ENCODE data around the gene TUBB4A. TPM values are rescaled to one million over a fixed set of nuclear protein-coding genes. Genes with fewer than 3 reads are reported as not detected.

The TUBB4A gene
- total RNA-seq, 1 experiment from 2014 or later = not detected

- Mint-ChIP-seq H3K27me3 (ENCODE audit: insufficient read depth, unreplicated experiment) (no peaks in the 10 kb centered on the region), H3K36me3 (ENCODE audit: insufficient read depth, unreplicated experiment) (peaks cover 32% of the 10 kb centered on the region), H3K27ac (ENCODE audit: low read depth, unreplicated experiment) (no peak overlapping the region), H3K4me3 (ENCODE audit: unreplicated experiment) (no peak overlapping the region), H3K4me1 (ENCODE audit: insufficient read depth, unreplicated experiment) (no peaks in the 10 kb centered on the region), H3K9me3 (ENCODE audit: unreplicated experiment) (no peaks in the 10 kb centered on the region)
- DNase-seq (ENCODE audit: unreplicated experiment) = no peak
- POLR2A ChIA-PET = no interaction called here
- BruUV-seq (replicated peaks) = no TSS peak
- CTCF ChIA-PET = no interaction called here
- no peak for TF ChIP-seq CTCF (IDR thresholded peaks at IDR 0.05; ENCODE audit: unreplicated experiment)
- intact Hi-C loops (cut with micrococcal nuclease) = no loop called here
Measured at GRCh38 chr19:6452223-6452614, 49.9 kb downstream of the TUBB4A start.

DNA sequence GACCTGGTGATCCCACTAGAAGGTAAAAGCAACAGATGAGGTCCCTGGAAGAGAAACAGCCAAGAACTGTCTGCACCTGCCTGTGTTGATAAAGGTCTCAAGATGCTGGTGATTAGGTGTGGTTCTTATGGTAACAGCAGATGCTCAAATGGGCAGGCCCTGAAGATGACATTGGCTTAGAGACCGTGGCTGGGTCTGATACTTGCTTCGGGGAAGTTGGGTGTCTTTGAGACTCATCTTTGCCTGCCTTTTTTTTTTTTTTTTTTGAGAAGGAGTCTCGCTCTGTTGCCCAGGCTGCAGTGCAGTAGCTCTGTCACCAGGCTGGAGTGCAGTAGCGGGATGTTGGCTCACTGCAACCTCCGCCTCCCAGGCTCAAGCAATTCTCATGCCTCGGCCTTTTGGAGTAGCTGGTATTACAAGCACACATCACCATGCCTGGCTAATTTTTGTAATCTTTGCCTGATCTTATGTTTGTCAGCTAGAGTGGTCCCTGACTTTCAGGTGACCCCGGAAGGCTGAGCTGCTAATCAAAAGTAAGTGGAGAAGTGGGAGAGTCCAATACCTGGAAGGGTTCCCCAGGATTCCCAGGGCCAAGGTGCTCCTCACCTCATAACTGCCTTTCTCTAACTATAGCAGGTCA is 50.4 kb downstream of the TUBB4A start:
- no TSS peak for BruUV-seq (replicated peaks)
- no peak for DNase-seq (ENCODE audit: unreplicated experiment)
- Mint-ChIP-seq H3K27ac (ENCODE audit: low read depth, unreplicated experiment) (no peak overlapping the region), H3K27me3 (ENCODE audit: insufficient read depth, unreplicated experiment) (no peaks in the 10 kb centered on the region), H3K36me3 (ENCODE audit: insufficient read depth, unreplicated experiment) (peaks cover 32% of the 10 kb centered on the region), H3K4me3 (ENCODE audit: unreplicated experiment) (no peak overlapping the region), H3K9me3 (ENCODE audit: unreplicated experiment) (peaks cover under 1% of the 10 kb centered on the region), H3K4me1 (ENCODE audit: insufficient read depth, unreplicated experiment) (no peaks in the 10 kb centered on the region)
- intact Hi-C loops (cut with micrococcal nuclease) = no loop called here
- ChIA-PET POLR2A (no interaction called here), CTCF (no interaction called here)
- no peak for TF ChIP-seq CTCF (IDR thresholded peaks at IDR 0.05; ENCODE audit: unreplicated experiment)

- no peak for DNase-seq (ENCODE audit: unreplicated experiment)
- H3K9me3 Mint-ChIP-seq (ENCODE audit: unreplicated experiment) = peaks cover 5% of the 10 kb centered on the region
- POLR2A ChIA-PET = no interaction called here
- H3K4me1 Mint-ChIP-seq (ENCODE audit: insufficient read depth, unreplicated experiment) = no peaks in the 10 kb centered on the region
- H3K4me3 Mint-ChIP-seq (ENCODE audit: unreplicated experiment) = no peak overlapping the region
- intact Hi-C loops (cut with micrococcal nuclease) = no loop called here
- H3K27ac Mint-ChIP-seq (ENCODE audit: low read depth, unreplicated experiment) = no peak overlapping the region
- CTCF ChIA-PET = no interaction called here
- no peaks in the 10 kb centered on the region for H3K27me3 Mint-ChIP-seq (ENCODE audit: insufficient read depth, unreplicated experiment)
- BruUV-seq (replicated peaks) = no TSS peak
- no peak for TF ChIP-seq CTCF (IDR thresholded peaks at IDR 0.05; ENCODE audit: unreplicated experiment)
- peaks cover 27% of the 10 kb centered on the region for H3K36me3 Mint-ChIP-seq (ENCODE audit: insufficient read depth, unreplicated experiment)
Measured at GRCh38 chr19:6450166-6450565, 51.9 kb downstream of the TUBB4A start.

GRCh38 chr19:6448045-6448444 is 54.1 kb downstream of the TUBB4A start:
- Mint-ChIP-seq H3K9me3 (ENCODE audit: unreplicated experiment) (peaks cover 5% of the 10 kb centered on the region), H3K27ac (ENCODE audit: low read depth, unreplicated experiment) (no peak overlapping the region), H3K36me3 (ENCODE audit: insufficient read depth, unreplicated experiment) (peaks cover 10% of the 10 kb centered on the region), H3K4me1 (ENCODE audit: insufficient read depth, unreplicated experiment) (no peaks in the 10 kb centered on the region), H3K4me3 (ENCODE audit: unreplicated experiment) (no peak overlapping the region), H3K27me3 (ENCODE audit: insufficient read depth, unreplicated experiment) (no peaks in the 10 kb centered on the region)
- CTCF ChIA-PET = interaction anchor here (0.6 kb wide), 1 partner anchor 69 kb away, joined by 3 read pairs; no protein-coding TSS in a partner anchor
- POLR2A ChIA-PET = interaction anchor here (1.6 kb wide), 1 partner anchor 23 kb away, joined by 6 read pairs; the partner anchor contains the start of gene KHSRP
- BruUV-seq (replicated peaks) = no TSS peak
- intact Hi-C loops (cut with micrococcal nuclease) = no loop called here
- no peak for TF ChIP-seq CTCF (IDR thresholded peaks at IDR 0.05; ENCODE audit: unreplicated experiment)
- no peak for DNase-seq (ENCODE audit: unreplicated experiment)

All from MCF 10A (cell line).